Neural crest cell (in vitro differentiated cells): Measurements from ENCODE around the gene TMEM156. TPM values are rescaled to one million over a fixed set of nuclear protein-coding genes. Genes with fewer than 3 reads are reported as not detected.

Experiments used
- DNase-seq: peaks from one replicate; pipeline ENCODE4 v3.0.0; 2021; ENCODE audit warnings: low read depth, mixed read lengths, low spot score
- H3K27ac Mint-ChIP-seq: one replicate; pipeline ENCODE4 v1.8.0; 2021; ENCODE audit warnings: mild to moderate bottlenecking, mixed read lengths; ENCODE audit not compliant: unreplicated experiment
- H3K27me3 Mint-ChIP-seq: 2 replicates; pipeline ENCODE4 v1.8.0; 2021; ENCODE audit warnings: low read depth, mild to moderate bottlenecking, mixed read lengths
- H3K36me3 Mint-ChIP-seq: 2 replicates; pipeline ENCODE4 v1.8.0; 2021; ENCODE audit warnings: low read depth, mild to moderate bottlenecking, mixed read lengths
- H3K4me1 Mint-ChIP-seq: 2 replicates; pipeline ENCODE4 v1.8.0; 2021; ENCODE audit warnings: mixed read lengths
- H3K4me3 Mint-ChIP-seq: one replicate; pipeline ENCODE4 v1.8.0; 2021; ENCODE audit warnings: mild to moderate bottlenecking, mixed read lengths
- H3K9me3 Mint-ChIP-seq: 2 replicates; pipeline ENCODE4 v1.8.0; 2021; ENCODE audit warnings: mixed read lengths
- total RNA-seq: library from RNA; stranded (reverse); gene quantifications from 2 replicates; pipeline ENCODE4 v1.2.1, GENCODE V29; 2021
- TF ChIP-seq, protein P1 (sequence below): fragments of 200-600 bp; sonication (generic); conservative IDR thresholded peaks from 2 replicates; pipeline ENCODE4 v1.5.0; 2021; ENCODE audit warnings: antibody characterized with exemption, mild to moderate bottlenecking

TMEM156 gene
- total RNA-seq, 1 donor from 2014 or later: not detected

DNA sequence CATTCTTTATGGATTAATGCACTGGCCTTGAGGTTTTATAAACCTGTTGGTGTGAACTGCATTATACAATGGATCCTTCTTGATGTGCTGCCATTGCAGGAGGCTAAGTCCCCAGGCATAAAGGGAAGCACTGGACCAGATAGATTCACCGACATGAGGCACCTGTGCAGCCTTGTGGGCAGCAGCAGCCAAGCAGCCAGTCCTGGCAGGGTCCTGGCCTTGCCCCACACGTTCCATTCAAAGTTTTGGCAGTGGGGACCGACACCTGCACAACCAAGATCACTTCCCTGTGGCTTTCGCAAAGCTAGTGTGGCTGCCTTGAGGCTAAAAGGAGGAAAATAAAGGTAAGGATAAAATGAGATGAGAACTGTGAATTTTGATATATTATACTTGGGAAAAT lies 53.1 kb downstream of the TMEM156 start:
- Mint-ChIP-seq H3K27me3 (no peaks in the 10 kb centered on the region), H3K4me3 (no peak overlapping the region), H3K27ac (no peak overlapping the region), H3K36me3 (no peaks in the 10 kb centered on the region), H3K4me1 (peaks cover 4% of the 10 kb centered on the region), H3K9me3 (no peaks in the 10 kb centered on the region)
- TF ChIP-seq, protein P1, sequence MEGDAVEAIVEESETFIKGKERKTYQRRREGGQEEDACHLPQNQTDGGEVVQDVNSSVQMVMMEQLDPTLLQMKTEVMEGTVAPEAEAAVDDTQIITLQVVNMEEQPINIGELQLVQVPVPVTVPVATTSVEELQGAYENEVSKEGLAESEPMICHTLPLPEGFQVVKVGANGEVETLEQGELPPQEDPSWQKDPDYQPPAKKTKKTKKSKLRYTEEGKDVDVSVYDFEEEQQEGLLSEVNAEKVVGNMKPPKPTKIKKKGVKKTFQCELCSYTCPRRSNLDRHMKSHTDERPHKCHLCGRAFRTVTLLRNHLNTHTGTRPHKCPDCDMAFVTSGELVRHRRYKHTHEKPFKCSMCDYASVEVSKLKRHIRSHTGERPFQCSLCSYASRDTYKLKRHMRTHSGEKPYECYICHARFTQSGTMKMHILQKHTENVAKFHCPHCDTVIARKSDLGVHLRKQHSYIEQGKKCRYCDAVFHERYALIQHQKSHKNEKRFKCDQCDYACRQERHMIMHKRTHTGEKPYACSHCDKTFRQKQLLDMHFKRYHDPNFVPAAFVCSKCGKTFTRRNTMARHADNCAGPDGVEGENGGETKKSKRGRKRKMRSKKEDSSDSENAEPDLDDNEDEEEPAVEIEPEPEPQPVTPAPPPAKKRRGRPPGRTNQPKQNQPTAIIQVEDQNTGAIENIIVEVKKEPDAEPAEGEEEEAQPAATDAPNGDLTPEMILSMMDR: no peak
- DNase-seq: no peak

DNA sequence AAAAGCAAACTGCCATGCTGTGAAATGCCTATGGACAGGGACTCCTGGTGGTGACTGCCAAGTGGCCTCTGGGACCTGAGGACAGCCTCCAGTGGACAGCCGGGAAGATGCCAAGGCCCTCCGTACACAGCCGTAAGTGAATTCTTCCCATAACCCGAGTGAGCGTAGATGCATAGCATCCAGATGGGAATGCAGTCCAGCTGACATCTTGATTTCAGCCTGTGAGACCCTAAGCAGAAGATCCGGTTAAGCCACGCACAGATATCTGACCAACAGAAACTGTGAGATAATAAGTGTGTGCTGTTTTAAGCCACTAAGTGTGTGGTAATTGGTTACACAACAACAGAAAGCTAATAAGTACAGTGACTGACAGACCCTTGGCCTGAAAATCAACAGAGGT lies 55.9 kb downstream of the TMEM156 start:
- Mint-ChIP-seq H3K4me3 (no peak overlapping the region), H3K36me3 (no peaks in the 10 kb centered on the region), H3K27me3 (no peaks in the 10 kb centered on the region), H3K4me1 (no peaks in the 10 kb centered on the region), H3K27ac (no peak overlapping the region), H3K9me3 (no peaks in the 10 kb centered on the region)
- TF ChIP-seq, protein P1: no peak
- DNase-seq: no peak

DNA sequence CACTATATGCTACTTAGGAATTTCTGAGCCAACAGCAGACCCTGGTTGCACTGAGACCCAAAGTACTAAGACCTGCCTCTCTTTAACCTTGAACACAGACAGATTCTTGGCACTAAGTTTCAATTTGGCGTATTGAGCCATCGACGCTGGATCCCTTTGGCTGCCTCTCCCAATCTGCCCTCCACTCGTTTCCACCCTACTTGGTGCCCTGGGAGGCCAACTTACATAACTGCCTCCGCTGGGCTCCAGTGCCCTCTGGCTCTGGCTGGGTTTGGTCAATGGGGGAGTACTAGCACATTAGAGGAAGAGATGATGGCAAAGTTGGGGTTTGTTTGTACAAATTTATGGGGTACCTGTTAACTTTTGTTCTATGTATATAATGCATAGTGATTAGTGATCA lies 63.5 kb downstream of the TMEM156 start:
- TF ChIP-seq, protein P1: no peak
- DNase-seq: no peak
- Mint-ChIP-seq H3K36me3 (no peaks in the 10 kb centered on the region), H3K4me3 (no peak overlapping the region), H3K9me3 (peaks cover 4% of the 10 kb centered on the region), H3K4me1 (peaks cover 4% of the 10 kb centered on the region), H3K27me3 (no peaks in the 10 kb centered on the region), H3K27ac (no peak overlapping the region)

DNA sequence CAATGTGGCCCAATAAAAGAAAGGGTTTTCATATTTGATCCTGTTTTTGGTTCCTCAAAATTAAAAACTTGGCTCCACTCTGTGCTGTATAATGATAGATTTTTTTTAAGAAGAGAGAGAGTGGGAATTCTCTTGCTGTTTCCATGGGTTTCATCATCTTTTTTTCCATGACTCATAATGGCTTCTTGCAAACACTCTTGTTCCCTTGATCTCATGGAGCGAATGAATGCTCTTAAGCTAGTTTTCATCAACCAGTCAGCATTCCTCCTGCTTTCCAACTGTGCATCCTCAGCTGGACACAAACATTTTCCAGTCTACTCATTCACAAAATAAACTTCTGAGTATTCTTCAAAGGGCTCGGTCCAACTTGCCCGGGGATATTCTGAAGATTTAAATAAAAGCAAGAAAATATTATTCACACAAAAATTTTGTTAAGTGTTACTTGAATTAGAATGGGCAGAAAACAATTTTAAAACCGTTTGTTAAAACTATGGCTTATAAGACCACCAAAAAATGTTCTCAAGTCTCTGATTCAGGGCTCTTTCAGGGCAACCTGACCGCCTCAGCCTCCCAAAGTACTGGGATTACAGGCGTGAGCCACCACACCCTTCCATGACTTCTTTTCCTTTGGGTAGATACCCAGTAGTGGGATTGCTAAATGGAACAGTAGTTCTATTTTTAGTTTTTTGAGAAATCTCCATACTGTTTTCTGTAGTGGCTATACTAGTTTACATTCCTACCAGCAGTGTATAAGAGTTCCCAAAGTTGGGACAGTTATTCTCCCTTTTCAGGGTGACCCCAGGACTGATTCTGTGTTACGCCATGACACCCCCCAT lies 64.7 kb downstream of the TMEM156 start:
- peaks cover 4% of the 10 kb centered on the region for H3K4me1 Mint-ChIP-seq
- no peaks in the 10 kb centered on the region for H3K27me3 Mint-ChIP-seq
- H3K9me3 Mint-ChIP-seq: peaks cover 4% of the 10 kb centered on the region
- H3K36me3 Mint-ChIP-seq: no peaks in the 10 kb centered on the region
- no peak for DNase-seq
- no peak overlapping the region for H3K4me3 Mint-ChIP-seq
- H3K27ac Mint-ChIP-seq: peak overlapping the region; percentile 46
- TF ChIP-seq, protein P1: no peak

DNA sequence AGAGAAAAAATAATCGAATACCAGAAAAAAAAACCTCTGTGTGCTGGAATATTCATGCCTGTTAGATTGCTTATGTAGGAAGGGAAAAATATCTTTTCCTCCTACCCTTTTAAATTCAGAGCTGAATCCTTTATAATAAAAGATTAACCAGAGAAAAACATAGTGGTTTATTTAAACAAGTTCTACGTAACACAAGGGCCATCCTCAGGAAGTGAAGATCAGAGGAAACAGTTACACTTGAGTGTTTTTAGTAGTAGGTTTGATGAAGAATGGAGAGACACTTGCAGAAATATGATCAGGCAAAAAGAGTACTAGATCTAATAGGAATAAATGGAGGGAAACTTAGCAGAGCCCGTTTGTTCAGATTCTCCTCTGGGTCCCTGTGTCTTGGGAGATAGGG lies 66.3 kb downstream of the TMEM156 start:
- no peaks in the 10 kb centered on the region for H3K27me3 Mint-ChIP-seq
- DNase-seq: no peak
- TF ChIP-seq, protein P1: no peak
- H3K4me1 Mint-ChIP-seq: peaks cover 4% of the 10 kb centered on the region
- no peaks in the 10 kb centered on the region for H3K36me3 Mint-ChIP-seq
- H3K4me3 Mint-ChIP-seq: no peak overlapping the region
- peaks cover 8% of the 10 kb centered on the region for H3K9me3 Mint-ChIP-seq
- H3K27ac Mint-ChIP-seq: peak overlapping the region; percentile 50
